ENCODE data around the gene GABRP.
A peak's percentile ranks its signal among the peaks of the same experiment; 100 is the strongest.

GABRP gene

GRCh38 chr5:170739446-170739845, 44.1 kb upstream of the GABRP start:
- no CpG with 5 or more reads among the region's 4 CpGs for WGBS (ENCODE audit: extremely low coverage, insufficient coverage, insufficient read length)
- no peaks in the 10 kb centered on the region for H3K36me3 ChIP-seq (ENCODE audit: control insufficient read depth in 1 of 2, insufficient read depth in 2 of 2, low read length in 2 of 2)

GRCh38 chr5:170740551-170741205, 42.8 kb upstream of the GABRP start:
- H3K9ac ChIP-seq (ENCODE audit: low read length): no peak overlapping the region
- no peak for DNase-seq
- H3K9me3 ChIP-seq (ENCODE audit: insufficient read depth, low read depth, low read length): peaks cover 3% of the 10 kb centered on the region
- H3K79me2 ChIP-seq (ENCODE audit: control insufficient read depth, insufficient read depth, low read length, poor library complexity): peaks cover 4% of the 10 kb centered on the region
- no peak overlapping the region for H2BK5ac ChIP-seq (ENCODE audit: low read depth, low read length, poor library complexity)
- H3K14ac ChIP-seq (ENCODE audit: low read length): no peak overlapping the region
- no peak overlapping the region for H2AFZ ChIP-seq (ENCODE audit: insufficient read depth, low read length, poor library complexity)
- H4K8ac ChIP-seq (ENCODE audit: low read depth, low read length): no peak overlapping the region
- peaks cover 14% of the 10 kb centered on the region for H3K79me1 ChIP-seq (ENCODE audit: low read length)
- no peak overlapping the region for H3K23ac ChIP-seq (ENCODE audit: low read length)
- no peak overlapping the region for H3K4ac ChIP-seq (ENCODE audit: low read depth, low read length)
- no peak overlapping the region for H3K27ac ChIP-seq (ENCODE audit: low read depth, low read length)
- H2AK5ac ChIP-seq (ENCODE audit: low read length): no peak overlapping the region
- H2BK120ac ChIP-seq (ENCODE audit: insufficient read depth, low read length, poor library complexity): no peak overlapping the region
- no peak overlapping the region for H2BK12ac ChIP-seq (ENCODE audit: low read length)
- H3K4me2 ChIP-seq (ENCODE audit: low read length): no peak overlapping the region
- H3K18ac ChIP-seq (ENCODE audit: low read length): no peak overlapping the region
- H4K91ac ChIP-seq (ENCODE audit: low read depth, low read length): no peak overlapping the region
- no peaks in the 10 kb centered on the region for H3K27me3 ChIP-seq (ENCODE audit: insufficient read depth, low read length)
- H4K12ac ChIP-seq (ENCODE audit: low read depth, low read length): no peak overlapping the region
- peaks cover 13 to 14% of the 10 kb centered on the region in 2 experiments for H3K4me1 ChIP-seq (ENCODE audit: control insufficient read depth in 1 of 2, insufficient read depth in 2 of 2, low read length in 2 of 2)
- no peaks in the 10 kb centered on the region for H3K36me3 ChIP-seq (ENCODE audit: control insufficient read depth in 1 of 2, insufficient read depth in 2 of 2, low read length in 2 of 2)
- no CpG with 5 or more reads among the region's 3 CpGs for WGBS (ENCODE audit: extremely low coverage, insufficient coverage, insufficient read length)
- no peak overlapping the region for H3K4me3 ChIP-seq (ENCODE audit: low read depth, low read length)

More at GRCh38 chr5:170739446-170739845, 44.1 kb upstream of the GABRP start:
- no peak overlapping the region for H4K91ac ChIP-seq (ENCODE audit: low read depth, low read length)
- no peak overlapping the region for H3K4ac ChIP-seq (ENCODE audit: low read depth, low read length)
- no peak overlapping the region for H2BK120ac ChIP-seq (ENCODE audit: insufficient read depth, low read length, poor library complexity)
- peaks cover 5% of the 10 kb centered on the region for H3K79me1 ChIP-seq (ENCODE audit: low read length)
- H2BK12ac ChIP-seq (ENCODE audit: low read length): no peak overlapping the region
- H2BK5ac ChIP-seq (ENCODE audit: low read depth, low read length, poor library complexity): no peak overlapping the region
- no peak overlapping the region for H4K8ac ChIP-seq (ENCODE audit: low read depth, low read length)
- H2AFZ ChIP-seq (ENCODE audit: insufficient read depth, low read length, poor library complexity): no peak overlapping the region
- no peak for DNase-seq
- no peak overlapping the region for H3K23ac ChIP-seq (ENCODE audit: low read length)
- peaks cover 5% of the 10 kb centered on the region for H3K9me3 ChIP-seq (ENCODE audit: insufficient read depth, low read depth, low read length)
- H3K79me2 ChIP-seq (ENCODE audit: control insufficient read depth, insufficient read depth, low read length, poor library complexity): no peaks in the 10 kb centered on the region
- H3K27ac ChIP-seq (ENCODE audit: low read depth, low read length): no peak overlapping the region
- H3K18ac ChIP-seq (ENCODE audit: low read length): no peak overlapping the region
- H3K4me3 ChIP-seq (ENCODE audit: low read depth, low read length): no peak overlapping the region
- H3K4me1 ChIP-seq (ENCODE audit: control insufficient read depth in 1 of 2, insufficient read depth in 2 of 2, low read length in 2 of 2): peaks cover 4 to 6% of the 10 kb centered on the region in 2 experiments
- H4K12ac ChIP-seq (ENCODE audit: low read depth, low read length): no peak overlapping the region
- no peak overlapping the region for H3K4me2 ChIP-seq (ENCODE audit: low read length)
- H3K27me3 ChIP-seq (ENCODE audit: insufficient read depth, low read length): no peaks in the 10 kb centered on the region
- no peak overlapping the region for H3K9ac ChIP-seq (ENCODE audit: low read length)
- H3K14ac ChIP-seq (ENCODE audit: low read length): no peak overlapping the region
- H2AK5ac ChIP-seq (ENCODE audit: low read length): no peak overlapping the region

- no peak overlapping the region for H3K4me2 ChIP-seq (ENCODE audit: low read length)
- H3K9me3 ChIP-seq (ENCODE audit: insufficient read depth, low read depth, low read length): no peaks in the 10 kb centered on the region
- H4K91ac ChIP-seq (ENCODE audit: low read depth, low read length): no peak overlapping the region
- no peak overlapping the region for H3K4ac ChIP-seq (ENCODE audit: low read depth, low read length)
- no peak overlapping the region for H3K14ac ChIP-seq (ENCODE audit: low read length)
- H2BK120ac ChIP-seq (ENCODE audit: insufficient read depth, low read length, poor library complexity): no peak overlapping the region
- H3K27ac ChIP-seq (ENCODE audit: low read depth, low read length): no peak overlapping the region
- no peak overlapping the region for H2AFZ ChIP-seq (ENCODE audit: insufficient read depth, low read length, poor library complexity)
- peaks cover 7% of the 10 kb centered on the region for H3K79me2 ChIP-seq (ENCODE audit: control insufficient read depth, insufficient read depth, low read length, poor library complexity)
- no peaks in the 10 kb centered on the region for H3K27me3 ChIP-seq (ENCODE audit: insufficient read depth, low read length)
- no peak for DNase-seq
- no CpG with 5 or more reads among the region's 8 CpGs for WGBS (ENCODE audit: extremely low coverage, insufficient coverage, insufficient read length)
- peaks cover 21% of the 10 kb centered on the region for H3K79me1 ChIP-seq (ENCODE audit: low read length)
- no peak overlapping the region for H3K9ac ChIP-seq (ENCODE audit: low read length)
- no peak overlapping the region for H2BK5ac ChIP-seq (ENCODE audit: low read depth, low read length, poor library complexity)
- no peak overlapping the region for H2AK5ac ChIP-seq (ENCODE audit: low read length)
- H3K4me3 ChIP-seq (ENCODE audit: low read depth, low read length): no peak overlapping the region
- peaks cover 19 to 20% of the 10 kb centered on the region in 2 experiments for H3K4me1 ChIP-seq (ENCODE audit: control insufficient read depth in 1 of 2, insufficient read depth in 2 of 2, low read length in 2 of 2)
- no peak overlapping the region for H4K12ac ChIP-seq (ENCODE audit: low read depth, low read length)
- H2BK12ac ChIP-seq (ENCODE audit: low read length): no peak overlapping the region
- no peak overlapping the region for H3K23ac ChIP-seq (ENCODE audit: low read length)
- H3K18ac ChIP-seq (ENCODE audit: low read length): no peak overlapping the region
- H4K8ac ChIP-seq (ENCODE audit: low read depth, low read length): no peak overlapping the region
- no peaks in the 10 kb centered on the region for H3K36me3 ChIP-seq (ENCODE audit: control insufficient read depth in 1 of 2, insufficient read depth in 2 of 2, low read length in 2 of 2)
Measured at GRCh38 chr5:170741801-170742200, 41.7 kb upstream of the GABRP start.

- peak overlapping the region; percentile 52 for H4K91ac ChIP-seq (ENCODE audit: low read depth, low read length)
- no peak overlapping the region for H3K18ac ChIP-seq (ENCODE audit: low read length)
- H3K4me2 ChIP-seq (ENCODE audit: low read length): peak overlapping the region; percentile 72
- peak overlapping the region; percentile 15 for H3K14ac ChIP-seq (ENCODE audit: low read length)
- no peak for DNase-seq
- H3K4ac ChIP-seq (ENCODE audit: low read depth, low read length): no peak overlapping the region
- peaks cover 40% of the 10 kb centered on the region for H3K79me1 ChIP-seq (ENCODE audit: low read length)
- peak overlapping the region; percentile 39 for H2BK12ac ChIP-seq (ENCODE audit: low read length)
- no peaks in the 10 kb centered on the region for H3K27me3 ChIP-seq (ENCODE audit: insufficient read depth, low read length)
- H4K12ac ChIP-seq (ENCODE audit: low read depth, low read length): peak overlapping the region; percentile 34
- H2BK5ac ChIP-seq (ENCODE audit: low read depth, low read length, poor library complexity): peak overlapping the region; percentile 24
- WGBS (ENCODE audit: extremely low coverage, insufficient coverage, insufficient read length): no CpG with 5 or more reads among the region's 12 CpGs
- H4K8ac ChIP-seq (ENCODE audit: low read depth, low read length): no peak overlapping the region
- H3K9ac ChIP-seq (ENCODE audit: low read length): no peak overlapping the region
- H2AK5ac ChIP-seq (ENCODE audit: low read length): peak overlapping the region; percentile 4
- no peaks in the 10 kb centered on the region for H3K36me3 ChIP-seq (ENCODE audit: control insufficient read depth in 1 of 2, insufficient read depth in 2 of 2, low read length in 2 of 2)
- no peak overlapping the region for H3K27ac ChIP-seq (ENCODE audit: low read depth, low read length)
- H3K23ac ChIP-seq (ENCODE audit: low read length): no peak overlapping the region
- H2BK120ac ChIP-seq (ENCODE audit: insufficient read depth, low read length, poor library complexity): no peak overlapping the region
- H3K79me2 ChIP-seq (ENCODE audit: control insufficient read depth, insufficient read depth, low read length, poor library complexity): peaks cover 15% of the 10 kb centered on the region
- no peaks in the 10 kb centered on the region for H3K9me3 ChIP-seq (ENCODE audit: insufficient read depth, low read depth, low read length)
- H3K4me3 ChIP-seq (ENCODE audit: low read depth, low read length): no peak overlapping the region
- H2AFZ ChIP-seq (ENCODE audit: insufficient read depth, low read length, poor library complexity): no peak overlapping the region
- H3K4me1 ChIP-seq (ENCODE audit: control insufficient read depth in 1 of 2, insufficient read depth in 2 of 2, low read length in 2 of 2): peaks cover 31 to 35% of the 10 kb centered on the region in 2 experiments
Measured at GRCh38 chr5:170743876-170744212, 39.7 kb upstream of the GABRP start.
